GM19438 (cell line): Measurements from ENCODE around the gene S100A16.
"Not testable (repeated sequence)": the region's sequence is repeated elsewhere in the genome, so short reads cannot be mapped to it uniquely, and the experiment has no call there.

Experiments used
- ATAC-seq: cut with Tn5 transposase; IDR thresholded peaks from one replicate; pipeline ENCODE4 v1.9.1; 2021; ENCODE audit warnings: low read depth; ENCODE audit not compliant: unreplicated experiment

The S100A16 gene

DNA sequence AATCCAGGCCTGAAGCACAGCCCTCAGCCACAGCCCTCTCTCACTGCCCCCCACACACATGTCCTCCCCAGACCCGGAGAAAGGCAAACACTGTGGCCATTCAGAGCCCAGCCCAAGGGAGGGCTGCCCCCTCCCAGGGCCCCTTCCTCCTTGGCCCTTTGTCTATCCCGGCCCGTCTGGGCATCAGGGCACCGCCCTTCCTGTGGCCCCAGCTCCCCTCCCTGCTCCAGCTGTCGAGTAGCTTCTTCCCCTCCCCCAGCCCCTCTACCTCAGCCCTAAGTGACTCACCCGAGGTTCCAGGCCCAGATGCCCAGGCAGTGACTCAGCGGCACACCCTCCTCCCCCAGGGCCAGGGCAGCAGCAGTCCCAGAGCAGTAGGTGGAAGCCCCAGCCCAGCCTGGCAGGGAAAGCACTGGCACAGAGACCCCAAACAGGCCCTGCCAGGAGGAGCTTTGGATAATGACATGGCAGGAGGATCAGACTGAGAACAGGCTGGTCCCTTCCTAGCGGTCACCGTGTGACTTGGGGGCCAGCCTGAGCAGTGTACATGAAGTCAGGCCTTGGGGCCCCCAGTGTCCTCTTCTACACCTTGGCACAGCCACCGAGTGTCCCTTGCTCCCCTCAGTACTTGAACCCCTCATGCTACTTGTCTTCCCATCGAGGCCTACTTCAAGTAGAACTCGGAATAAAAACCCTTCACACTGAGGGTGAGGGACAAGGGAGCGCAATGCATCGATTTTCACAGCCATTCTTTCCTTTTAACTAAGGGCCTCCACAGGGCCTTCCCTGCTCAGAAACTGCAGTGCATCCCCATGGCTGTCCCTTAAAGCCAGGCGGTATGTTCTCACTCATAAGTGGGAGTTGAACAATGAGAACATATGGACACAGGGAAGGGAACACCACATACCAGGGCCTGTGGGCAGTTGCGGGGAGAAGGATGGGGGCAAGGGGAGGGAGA is 46.2 kb downstream of the S100A16 start:
- ATAC-seq = no peak

DNA sequence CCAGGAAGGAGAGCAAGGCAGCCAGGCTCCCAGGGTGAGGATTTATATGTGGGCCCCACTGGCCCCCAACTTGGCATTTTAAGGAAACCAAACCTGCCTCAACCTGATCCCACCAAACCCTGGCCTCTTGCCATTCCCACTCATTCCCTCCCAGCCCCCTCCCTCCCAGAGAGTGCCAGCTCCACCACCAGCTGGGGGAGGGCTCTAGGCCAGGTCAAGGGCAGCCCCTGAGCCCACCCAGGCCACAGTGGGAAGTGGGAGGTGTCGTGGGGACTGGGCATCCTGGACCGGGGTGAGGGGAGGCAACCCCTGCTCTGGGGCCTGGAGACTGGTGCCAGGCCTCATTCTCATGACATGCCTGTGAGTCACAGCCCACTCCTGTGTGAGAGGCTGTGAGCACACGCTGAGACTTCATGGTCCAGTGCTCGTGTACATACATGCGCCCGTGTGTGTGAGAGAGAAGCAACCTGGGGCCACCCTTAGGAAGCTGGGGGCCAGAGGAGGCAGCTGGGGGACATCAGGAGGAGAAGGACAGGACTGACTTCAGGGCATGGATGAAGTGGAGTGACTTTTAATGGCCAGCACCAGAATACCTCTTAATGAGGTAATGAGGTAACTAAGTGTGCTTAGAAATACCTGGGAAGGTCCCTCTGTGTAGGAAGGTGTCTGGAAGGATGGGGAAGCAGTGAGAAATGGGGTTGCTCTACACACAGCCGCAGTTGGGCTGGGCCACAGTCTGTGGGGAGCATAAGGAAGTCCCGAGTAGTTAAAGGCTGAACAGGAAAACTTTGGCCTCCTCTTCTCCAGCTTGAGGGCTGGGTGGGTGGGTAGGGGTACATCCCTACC is 47.2 kb downstream of the S100A16 start, which contains the start of gene S100A2:
Gene S100A2, minus strand, starts transcription at position 316 of the 846 bp plus-strand sequence. CDS start 1,967 bp downstream, outside the sequence.
- no peak for ATAC-seq

DNA sequence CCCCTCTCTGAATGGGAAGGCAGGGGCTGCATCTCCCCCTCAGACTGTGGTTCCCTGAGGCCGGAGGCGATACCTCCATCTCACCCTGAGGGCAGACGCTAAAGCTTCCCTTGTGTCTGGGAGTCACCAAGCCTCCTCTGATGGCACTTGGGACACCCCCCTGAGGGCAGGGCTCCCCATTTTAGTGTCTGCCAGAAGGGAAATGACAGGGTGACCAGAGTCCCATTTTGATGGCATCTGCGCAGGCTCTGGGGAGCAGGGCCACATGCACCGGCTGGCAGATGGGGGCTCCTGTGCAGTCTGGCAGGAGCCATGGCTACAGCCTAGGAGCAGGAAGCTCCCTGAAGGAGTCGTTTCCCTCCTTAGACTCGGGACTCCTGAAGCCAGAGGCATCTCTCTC is 48.9 kb downstream of the S100A16 start:
- ATAC-seq = no peak

DNA sequence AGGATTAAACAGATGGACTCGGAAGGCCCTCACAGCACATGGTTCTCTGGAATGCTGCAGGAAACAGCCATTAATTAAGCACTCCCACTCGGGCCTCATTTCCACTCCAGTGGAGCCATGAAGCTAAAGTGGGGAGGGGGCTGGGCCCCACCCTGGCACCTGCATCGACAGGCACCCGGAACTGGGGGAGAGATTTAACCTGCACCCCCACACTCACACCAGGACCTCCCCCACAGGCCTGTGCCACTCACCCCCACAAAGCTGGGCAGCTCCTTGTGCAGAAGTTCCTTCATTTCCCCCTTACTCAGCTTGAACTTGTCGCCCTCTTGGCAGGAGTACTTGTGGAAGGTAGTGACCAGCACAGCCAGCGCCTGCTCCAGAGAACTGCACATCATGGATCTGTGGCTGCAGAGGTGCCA is 49.4 kb downstream of the S100A16 start:
- ATAC-seq = no peak

DNA sequence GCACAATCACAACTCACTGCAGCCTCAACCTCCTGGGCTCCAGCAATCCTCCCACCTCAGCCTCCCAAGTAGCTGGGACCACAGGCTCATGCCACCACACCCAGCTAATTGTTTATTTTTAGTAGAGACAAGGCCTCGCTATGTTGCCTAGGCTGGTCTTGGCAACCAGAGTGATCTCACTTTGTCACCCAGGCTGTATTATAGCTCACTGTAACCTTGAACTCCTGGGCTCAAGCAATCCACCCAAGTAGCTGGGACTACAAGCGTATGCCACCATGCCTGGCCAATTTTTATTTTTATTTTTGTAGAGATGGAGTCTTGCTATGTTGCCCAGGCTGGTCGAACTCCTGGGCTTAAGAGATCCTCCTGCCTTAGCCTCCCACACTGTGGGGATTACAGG is 50.9 kb downstream of the S100A16 start:
- ATAC-seq = not testable (repeated sequence)

DNA sequence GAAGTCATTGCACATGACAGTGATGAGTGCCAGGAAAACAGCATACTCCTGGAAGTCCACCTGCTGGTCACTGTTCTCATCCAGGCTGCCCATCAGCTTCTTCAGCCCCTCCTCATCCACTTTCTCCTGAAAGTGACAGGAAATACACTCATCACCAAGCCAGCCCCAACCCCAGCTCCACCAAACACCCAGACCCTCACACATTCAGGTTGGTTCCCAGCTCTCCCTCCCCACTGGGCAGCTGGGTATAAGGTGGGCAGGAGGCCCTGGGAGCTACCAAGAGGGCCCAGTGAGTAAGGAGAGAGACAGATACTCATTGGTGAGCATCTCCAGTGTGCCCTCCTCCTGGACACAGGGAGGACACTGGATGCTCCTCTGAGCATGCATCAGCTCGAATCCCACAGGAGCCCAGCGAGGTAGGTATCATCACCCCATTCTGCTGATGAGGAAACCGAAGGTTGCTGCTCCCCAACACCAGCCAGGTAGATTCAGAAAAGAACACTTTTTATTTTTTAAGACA is 51.4 kb downstream of the S100A16 start:
- ATAC-seq = no peak

DNA sequence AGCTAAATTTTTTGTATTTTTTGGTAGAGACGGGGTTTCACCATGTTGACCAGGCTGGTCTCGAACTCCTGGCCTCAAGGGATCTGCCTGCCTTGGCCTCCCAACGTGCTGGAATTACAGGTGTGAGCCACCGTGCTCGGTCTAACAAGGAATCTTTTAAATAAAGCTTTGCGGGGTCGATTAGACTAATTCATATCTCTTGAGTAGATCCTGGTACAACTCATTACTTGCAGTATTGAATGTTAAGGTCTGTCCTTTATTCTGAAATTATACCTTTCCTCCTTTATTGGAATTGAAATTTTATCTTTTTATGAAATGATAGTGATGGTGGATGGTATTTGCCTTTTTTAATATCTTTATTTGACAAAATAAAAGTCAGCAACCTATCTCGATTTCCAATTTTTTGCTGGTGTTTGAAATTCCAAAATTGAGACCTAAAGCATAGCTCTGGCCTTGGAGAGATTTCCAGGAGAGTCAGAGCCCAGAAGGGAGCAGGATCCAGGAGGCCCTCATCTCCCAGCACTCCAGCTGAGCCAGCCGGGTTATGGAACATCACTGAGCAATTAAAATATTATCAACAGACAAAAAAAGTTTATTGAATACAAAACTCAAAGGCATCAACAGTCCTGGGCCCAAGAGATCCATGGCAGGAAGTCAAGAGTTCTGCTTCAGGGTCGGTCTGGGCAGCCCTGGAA is 52.0 kb downstream of the S100A16 start:
- no peak for ATAC-seq

DNA sequence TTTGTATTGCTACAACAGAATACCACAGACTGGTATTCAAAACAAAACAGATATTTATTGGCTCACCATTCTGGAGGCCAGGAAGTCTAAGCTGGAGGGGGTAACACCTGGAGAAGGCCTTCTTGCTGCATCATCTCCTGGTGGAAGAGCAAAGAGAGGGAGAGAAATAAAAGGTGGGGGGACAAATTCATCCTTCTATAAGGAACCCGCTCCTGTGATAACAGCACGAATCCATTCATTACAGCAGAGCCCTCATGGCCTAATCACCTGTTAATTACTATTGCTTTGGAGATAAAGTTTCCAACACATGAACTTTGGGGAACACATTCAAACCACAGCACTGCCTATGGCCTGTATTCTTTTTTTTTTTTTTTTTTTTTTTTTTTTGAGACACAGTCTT is 52.7 kb downstream of the S100A16 start:
- no peak for ATAC-seq

DNA sequence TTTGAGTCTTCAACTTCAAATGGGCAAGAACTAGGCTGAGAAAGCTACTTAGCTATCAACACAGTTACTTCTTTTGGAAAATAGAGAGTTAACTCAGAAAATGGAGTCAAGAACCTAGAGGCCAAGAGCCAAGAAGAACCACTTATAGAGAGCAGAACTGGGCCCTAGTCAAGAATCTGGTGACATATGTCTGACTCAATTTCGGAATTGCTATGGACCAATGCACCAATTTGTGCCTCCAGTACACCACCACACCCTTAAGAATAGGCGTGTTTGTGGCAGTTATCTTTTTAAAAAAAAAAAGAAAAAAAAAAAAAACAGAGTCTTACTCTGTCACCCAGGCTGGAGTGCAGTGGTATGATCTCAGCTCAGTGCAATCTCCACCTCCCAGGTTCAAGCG is 55.1 kb downstream of the S100A16 start:
- no peak for ATAC-seq
